ENCODE data around the gene PDCD7.

GRCh38 chr15:65115542-65115941, 18.1 kb downstream of the PDCD7 start:
- TF ChIP-seq, protein P1, sequence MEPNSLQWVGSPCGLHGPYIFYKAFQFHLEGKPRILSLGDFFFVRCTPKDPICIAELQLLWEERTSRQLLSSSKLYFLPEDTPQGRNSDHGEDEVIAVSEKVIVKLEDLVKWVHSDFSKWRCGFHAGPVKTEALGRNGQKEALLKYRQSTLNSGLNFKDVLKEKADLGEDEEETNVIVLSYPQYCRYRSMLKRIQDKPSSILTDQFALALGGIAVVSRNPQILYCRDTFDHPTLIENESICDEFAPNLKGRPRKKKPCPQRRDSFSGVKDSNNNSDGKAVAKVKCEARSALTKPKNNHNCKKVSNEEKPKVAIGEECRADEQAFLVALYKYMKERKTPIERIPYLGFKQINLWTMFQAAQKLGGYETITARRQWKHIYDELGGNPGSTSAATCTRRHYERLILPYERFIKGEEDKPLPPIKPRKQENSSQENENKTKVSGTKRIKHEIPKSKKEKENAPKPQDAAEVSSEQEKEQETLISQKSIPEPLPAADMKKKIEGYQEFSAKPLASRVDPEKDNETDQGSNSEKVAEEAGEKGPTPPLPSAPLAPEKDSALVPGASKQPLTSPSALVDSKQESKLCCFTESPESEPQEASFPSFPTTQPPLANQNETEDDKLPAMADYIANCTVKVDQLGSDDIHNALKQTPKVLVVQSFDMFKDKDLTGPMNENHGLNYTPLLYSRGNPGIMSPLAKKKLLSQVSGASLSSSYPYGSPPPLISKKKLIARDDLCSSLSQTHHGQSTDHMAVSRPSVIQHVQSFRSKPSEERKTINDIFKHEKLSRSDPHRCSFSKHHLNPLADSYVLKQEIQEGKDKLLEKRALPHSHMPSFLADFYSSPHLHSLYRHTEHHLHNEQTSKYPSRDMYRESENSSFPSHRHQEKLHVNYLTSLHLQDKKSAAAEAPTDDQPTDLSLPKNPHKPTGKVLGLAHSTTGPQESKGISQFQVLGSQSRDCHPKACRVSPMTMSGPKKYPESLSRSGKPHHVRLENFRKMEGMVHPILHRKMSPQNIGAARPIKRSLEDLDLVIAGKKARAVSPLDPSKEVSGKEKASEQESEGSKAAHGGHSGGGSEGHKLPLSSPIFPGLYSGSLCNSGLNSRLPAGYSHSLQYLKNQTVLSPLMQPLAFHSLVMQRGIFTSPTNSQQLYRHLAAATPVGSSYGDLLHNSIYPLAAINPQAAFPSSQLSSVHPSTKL (CRISPR knock-in tag; IDR thresholded peaks at IDR 0.05) = no peak
- no peak for TF ChIP-seq ARID2 (CRISPR knock-in tag; IDR thresholded peaks at IDR 0.05; ENCODE audit: borderline replicate concordance)
- TF ChIP-seq MED8 (CRISPR knock-in tag; IDR thresholded peaks at IDR 0.05; ENCODE audit: insufficient replicate concordance) = no peak

All from HepG2 (cell line).